ENCODE results near the gene ROR1. TPM values are rescaled to one million over a fixed set of nuclear protein-coding genes. Genes with fewer than 3 reads are reported as not detected.

Gene ROR1
- total RNA-seq, 1 experiment from 2014 or later: 56.3 TPM

GRCh38 chr1:63917571-63918417, 144.0 kb downstream of the ROR1 start:
- TF ChIP-seq CTCF (IDR thresholded peaks at IDR 0.05) (peak; percentile 58), ZMAT4 (CRISPR knock-in tag; IDR thresholded peaks at IDR 0.05) (no peak), ZNF423 (CRISPR knock-in tag; IDR thresholded peaks at IDR 0.05) (0 out of 2 replicates have a peak, but pooled peaks have one; percentile 6), ZNF263 (CRISPR knock-in tag; IDR thresholded peaks at IDR 0.05; ENCODE audit: low read depth) (no peak), NR3C1 (CRISPR knock-in tag; conservative IDR thresholded peaks at IDR 0.05; ENCODE audit: low read depth) (no peak), ZNF532 (CRISPR knock-in tag; IDR thresholded peaks at IDR 0.05; ENCODE audit: borderline replicate concordance) (no peak), ETV6 (CRISPR knock-in tag; IDR thresholded peaks at IDR 0.05) (no peak), ESRRA (CRISPR knock-in tag; IDR thresholded peaks at IDR 0.05; ENCODE audit: borderline replicate concordance) (no peak), GABPB1 (CRISPR knock-in tag; IDR thresholded peaks at IDR 0.05) (no peak), E2F1 (CRISPR knock-in tag; IDR thresholded peaks at IDR 0.05) (no peak), PRDM15 (CRISPR knock-in tag; IDR thresholded peaks at IDR 0.05) (no peak), PREB (CRISPR knock-in tag; IDR thresholded peaks at IDR 0.05; ENCODE audit: borderline replicate concordance) (no peak)
- DNase-seq (ENCODE audit: low spot score): peak; percentile 78
- Mint-ChIP-seq H3K27me3 (ENCODE audit: low read depth) (no peaks in the 10 kb centered on the region), H3K27ac (peak overlapping the region; percentile 69), H3K4me1 (peaks cover 89% of the 10 kb centered on the region), H3K36me3 (no peaks in the 10 kb centered on the region), H3K4me3 (no peak overlapping the region), H3K9me3 (no peaks in the 10 kb centered on the region)
- ATAC-seq: peak; percentile 73
- POLR2A ChIA-PET: interaction anchor here (0.5 kb wide), 1 partner anchor 323 kb away, joined by 6 read pairs; no protein-coding TSS in a partner anchor
- CTCF ChIA-PET: interaction anchor here (0.5 to 6.4 kb wide), 68 partner anchors 10 to 587 kb away, joined by 3 to 67 read pairs (median 4); partner anchors contain the start of gene ROR1
